ENCODE results near the gene HPCAL1. TPM values are rescaled to one million over a fixed set of nuclear protein-coding genes. Genes with fewer than 3 reads are reported as not detected.

The HPCAL1 gene
- polyA plus RNA-seq, 1 donor from 2014 or later: 63.4 TPM

- Histone ChIP-seq H3K27ac (ENCODE audit: low read length) (no peak overlapping the region), H3K9me3 (ENCODE audit: low read length) (no peaks in the 10 kb centered on the region), H4K20me1 (ENCODE audit: insufficient read depth) (no peaks in the 10 kb centered on the region), H3K9ac (ENCODE audit: low read length) (no peak overlapping the region), H3K4me2 (ENCODE audit: low read length) (no peak overlapping the region), H3K27me3 (ENCODE audit: insufficient read depth, low read depth, low read length) (no peaks in the 10 kb centered on the region), H3K79me2 (replicated peaks; ENCODE audit: insufficient read depth, low read length) (no peaks in the 10 kb centered on the region), H3K9me2 (ENCODE audit: insufficient read depth, low read length) (no peaks in the 10 kb centered on the region), H3F3A (ENCODE audit: insufficient read depth, low read length, poor library complexity, severe bottlenecking) (no peaks in the 10 kb centered on the region), H3K4me3 (ENCODE audit: low read length) (no peak overlapping the region), H2AFZ (ENCODE audit: low read depth, low read length) (no peak overlapping the region), H3K36me3 (ENCODE audit: insufficient read depth, low read length) (no peaks in the 10 kb centered on the region)
- TF ChIP-seq CTCF (IDR thresholded peaks at IDR 0.05; ENCODE audit: poor library complexity, severe bottlenecking) (no peak), TAF1 (IDR thresholded peaks at IDR 0.05; ENCODE audit: low read depth) (no peak), POLR2AphosphoS5 (IDR thresholded peaks at IDR 0.05) (no peak), SMC3 (conservative IDR thresholded peaks at IDR 0.05; ENCODE audit: poor library complexity) (no peak)
- TF ChIP-seq, protein P1, sequence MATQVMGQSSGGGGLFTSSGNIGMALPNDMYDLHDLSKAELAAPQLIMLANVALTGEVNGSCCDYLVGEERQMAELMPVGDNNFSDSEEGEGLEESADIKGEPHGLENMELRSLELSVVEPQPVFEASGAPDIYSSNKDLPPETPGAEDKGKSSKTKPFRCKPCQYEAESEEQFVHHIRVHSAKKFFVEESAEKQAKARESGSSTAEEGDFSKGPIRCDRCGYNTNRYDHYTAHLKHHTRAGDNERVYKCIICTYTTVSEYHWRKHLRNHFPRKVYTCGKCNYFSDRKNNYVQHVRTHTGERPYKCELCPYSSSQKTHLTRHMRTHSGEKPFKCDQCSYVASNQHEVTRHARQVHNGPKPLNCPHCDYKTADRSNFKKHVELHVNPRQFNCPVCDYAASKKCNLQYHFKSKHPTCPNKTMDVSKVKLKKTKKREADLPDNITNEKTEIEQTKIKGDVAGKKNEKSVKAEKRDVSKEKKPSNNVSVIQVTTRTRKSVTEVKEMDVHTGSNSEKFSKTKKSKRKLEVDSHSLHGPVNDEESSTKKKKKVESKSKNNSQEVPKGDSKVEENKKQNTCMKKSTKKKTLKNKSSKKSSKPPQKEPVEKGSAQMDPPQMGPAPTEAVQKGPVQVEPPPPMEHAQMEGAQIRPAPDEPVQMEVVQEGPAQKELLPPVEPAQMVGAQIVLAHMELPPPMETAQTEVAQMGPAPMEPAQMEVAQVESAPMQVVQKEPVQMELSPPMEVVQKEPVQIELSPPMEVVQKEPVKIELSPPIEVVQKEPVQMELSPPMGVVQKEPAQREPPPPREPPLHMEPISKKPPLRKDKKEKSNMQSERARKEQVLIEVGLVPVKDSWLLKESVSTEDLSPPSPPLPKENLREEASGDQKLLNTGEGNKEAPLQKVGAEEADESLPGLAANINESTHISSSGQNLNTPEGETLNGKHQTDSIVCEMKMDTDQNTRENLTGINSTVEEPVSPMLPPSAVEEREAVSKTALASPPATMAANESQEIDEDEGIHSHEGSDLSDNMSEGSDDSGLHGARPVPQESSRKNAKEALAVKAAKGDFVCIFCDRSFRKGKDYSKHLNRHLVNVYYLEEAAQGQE (IDR thresholded peaks at IDR 0.05; ENCODE audit: borderline replicate concordance): no peak
Observed at GRCh38 chr2:10424051-10424450, 121.3 kb downstream of the HPCAL1 start.

GRCh38 chr2:10424916-10425505 lies 122.3 kb downstream of the HPCAL1 start:
- no peak overlapping the region for H3K4me3 ChIP-seq (ENCODE audit: low read length)
- H2AFZ ChIP-seq (ENCODE audit: low read depth, low read length): no peak overlapping the region
- H3K79me2 ChIP-seq (replicated peaks; ENCODE audit: insufficient read depth, low read length): no peaks in the 10 kb centered on the region
- no peak overlapping the region for H3K9ac ChIP-seq (ENCODE audit: low read length)
- TF ChIP-seq EP300 (conservative IDR thresholded peaks at IDR 0.05; ENCODE audit: poor library complexity, severe bottlenecking): no peak
- TF ChIP-seq CTCF (IDR thresholded peaks at IDR 0.05; ENCODE audit: poor library complexity, severe bottlenecking): no peak
- TF ChIP-seq RAD21 (conservative IDR thresholded peaks at IDR 0.05): no peak
- no peak for TF ChIP-seq POLR2AphosphoS5 (IDR thresholded peaks at IDR 0.05)
- TF ChIP-seq TAF1 (IDR thresholded peaks at IDR 0.05; ENCODE audit: low read depth): no peak
- TF ChIP-seq, protein P1 (IDR thresholded peaks at IDR 0.05; ENCODE audit: borderline replicate concordance): no peak
- TF ChIP-seq MXI1 (conservative IDR thresholded peaks at IDR 0.05; ENCODE audit: poor library complexity, severe bottlenecking): no peak
- no peak for TF ChIP-seq EZH2 (IDR thresholded peaks at IDR 0.05; ENCODE audit: borderline replicate concordance, insufficient read depth, low read length, poor library complexity, severe bottlenecking)
- no peak for TF ChIP-seq SMC3 (conservative IDR thresholded peaks at IDR 0.05; ENCODE audit: poor library complexity)
- H3K4me2 ChIP-seq (ENCODE audit: low read length): no peak overlapping the region
- no peaks in the 10 kb centered on the region for H3K9me3 ChIP-seq (ENCODE audit: low read length)
- no peaks in the 10 kb centered on the region for H3F3A ChIP-seq (ENCODE audit: insufficient read depth, low read length, poor library complexity, severe bottlenecking)
- H3K27ac ChIP-seq (ENCODE audit: low read length): no peak overlapping the region
- no peaks in the 10 kb centered on the region for H3K27me3 ChIP-seq (ENCODE audit: insufficient read depth, low read depth, low read length)
- no peaks in the 10 kb centered on the region for H3K9me2 ChIP-seq (ENCODE audit: insufficient read depth, low read length)
- H4K20me1 ChIP-seq (ENCODE audit: insufficient read depth): no peaks in the 10 kb centered on the region
- H3K36me3 ChIP-seq (ENCODE audit: insufficient read depth, low read length): no peaks in the 10 kb centered on the region
